ENCODE measurements around the gene TIMP2.
A peak's percentile ranks its signal among the peaks of the same experiment; 100 is the strongest.
"Not testable (repeated sequence)": the region's sequence is repeated elsewhere in the genome, so short reads cannot be mapped to it uniquely, and the experiment has no call there.

Gene TIMP2

GRCh38 chr17:78885956-78886355, 39.2 kb downstream of the TIMP2 start:
- DNase-seq: no peak

GRCh38 chr17:78884876-78885667, 40.1 kb downstream of the TIMP2 start:
- no peak for DNase-seq

GRCh38 chr17:78884148-78884825, 40.9 kb downstream of the TIMP2 start:
- no peak for DNase-seq

- no peak for DNase-seq
Measured at GRCh38 chr17:78883533-78884131, 41.6 kb downstream of the TIMP2 start.

GRCh38 chr17:78883089-78883532, 42.1 kb downstream of the TIMP2 start:
- no peak for DNase-seq

GRCh38 chr17:78882540-78883088, 42.6 kb downstream of the TIMP2 start:
- no peak for DNase-seq

- no peak for DNase-seq
Measured at GRCh38 chr17:78879635-78880186, 45.5 kb downstream of the TIMP2 start.

GRCh38 chr17:78878871-78879527, 46.2 kb downstream of the TIMP2 start:
- DNase-seq: no peak

GRCh38 chr17:78878261-78878660, 46.9 kb downstream of the TIMP2 start:
- no peak for DNase-seq

GRCh38 chr17:78876954-78877517, 48.2 kb downstream of the TIMP2 start:
- DNase-seq: not testable (repeated sequence)

- DNase-seq: no peak
Measured at GRCh38 chr17:78876094-78876597, 49.0 kb downstream of the TIMP2 start.

- DNase-seq: no peak
Measured at GRCh38 chr17:78875363-78876093, 49.7 kb downstream of the TIMP2 start.

- no peak for DNase-seq
Measured at GRCh38 chr17:78873519-78874340, 51.5 kb downstream of the TIMP2 start.

- no peak for DNase-seq
Measured at GRCh38 chr17:78872486-78872885, 52.7 kb downstream of the TIMP2 start.

- DNase-seq: no peak
Measured at GRCh38 chr17:78870621-78871020, 54.6 kb downstream of the TIMP2 start.

- DNase-seq: no peak
Measured at GRCh38 chr17:78868391-78868790, 56.8 kb downstream of the TIMP2 start.

GRCh38 chr17:78867046-78867445, 58.1 kb downstream of the TIMP2 start:
- DNase-seq: not testable (repeated sequence)

- peak; percentile 20 for DNase-seq
Measured at GRCh38 chr17:78865682-78866390, 59.4 kb downstream of the TIMP2 start.

GRCh38 chr17:78864117-78864516, 61.1 kb downstream of the TIMP2 start:
- no peak for DNase-seq

All from NK-92 treated with Interleukin-12 subunit alpha and Interleukin-12 subunit beta, amount 100 ng/mL, for 24 hours (cell line).